Immature natural killer cell (primary cell): Measurements from ENCODE around the gene UNC5C. TPM values are rescaled to one million over a fixed set of nuclear protein-coding genes. Genes with fewer than 3 reads are reported as not detected.
A peak's percentile ranks its signal among the peaks of the same experiment; 100 is the strongest.

Experiments used
- DNase-seq, 3 donors: peaks; one replicate each; pipeline ENCODE4 v3.0.0; 2022; ENCODE audit warnings: mixed read lengths in 1 of 3
- H3K27ac Mint-ChIP-seq, 6 donors: one replicate each; pipeline ENCODE4 v1.8.0; 2020; ENCODE audit warnings: mixed read lengths in 6 of 6, mild to moderate bottlenecking in 5 of 6, inconsistent platforms in 4 of 6, moderate library complexity in 3 of 6
- H3K27me3 Mint-ChIP-seq, 3 donors: one replicate each; pipeline ENCODE4 v1.8.0; 2020 to 2021; ENCODE audit warnings: low read depth in 3 of 3, mild to moderate bottlenecking in 3 of 3, mixed read lengths in 3 of 3, moderate library complexity in 3 of 3, inconsistent platforms in 1 of 3
- H3K36me3 Mint-ChIP-seq, 3 donors: one replicate each; pipeline ENCODE4 v1.8.0; 2020; ENCODE audit warnings: mixed read lengths in 3 of 3, inconsistent platforms in 2 of 3, mild to moderate bottlenecking in 2 of 3
- H3K4me1 Mint-ChIP-seq, 2 donors: one replicate each; pipeline ENCODE4 v1.8.0; 2020; ENCODE audit warnings: inconsistent platforms in 2 of 2, mild to moderate bottlenecking in 2 of 2, mixed read lengths in 2 of 2, moderate library complexity in 1 of 2
- H3K4me3 Mint-ChIP-seq, 5 donors: one replicate each; pipeline ENCODE4 v1.8.0; 2020; ENCODE audit warnings: mild to moderate bottlenecking in 5 of 5, mixed read lengths in 5 of 5, inconsistent platforms in 3 of 5, moderate library complexity in 3 of 5
- H3K9me3 Mint-ChIP-seq, 6 donors: one replicate each; pipeline ENCODE4 v1.8.0; 2020; ENCODE audit warnings: mild to moderate bottlenecking in 6 of 6, mixed read lengths in 6 of 6, inconsistent platforms in 4 of 6, moderate library complexity in 3 of 6
- polyA plus RNA-seq, 3 donors: library from polyadenylated mRNA; unstranded; fragments of 300-500 nt; fragmentation: Illumina TruSeq; gene quantifications; one replicate each; pipeline ENCODE4 v1.2.3, GENCODE V29; 2021

The UNC5C gene
- polyA plus RNA-seq, 3 donors from 2014 or later, result not detected

DNA sequence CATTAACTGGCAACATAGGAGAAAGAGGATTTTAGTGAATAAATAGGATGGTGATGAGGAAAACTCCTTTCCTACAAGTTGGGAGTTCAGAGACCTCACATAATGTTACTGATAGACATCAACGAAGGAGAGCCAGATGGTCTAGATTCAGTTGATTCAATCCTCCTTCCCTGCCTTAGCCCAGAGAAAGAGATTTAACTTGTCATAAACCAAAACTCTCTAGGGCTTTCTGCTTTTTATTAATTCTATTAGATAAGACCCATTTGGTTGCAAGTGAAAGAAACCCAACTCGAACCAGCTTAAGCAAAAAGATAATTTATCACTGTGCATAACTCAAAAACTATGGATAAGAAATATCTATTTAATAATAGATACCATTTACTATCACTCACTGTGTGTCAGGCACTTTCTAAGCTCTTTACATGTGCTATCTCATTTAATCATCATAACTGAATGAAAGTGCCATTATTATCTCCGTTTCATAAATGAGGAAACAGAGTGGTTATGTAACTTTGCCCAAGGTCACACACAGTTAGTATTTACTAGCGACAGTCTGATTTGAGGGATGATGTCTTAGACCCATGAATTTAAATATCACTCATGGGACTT lies 4.3 kb upstream of the UNC5C start:
- H3K36me3 Mint-ChIP-seq, result no peaks in the 10 kb centered on the region
- H3K4me1 Mint-ChIP-seq, result peaks cover 6 to 20% of the 10 kb centered on the region in 2 donors
- H3K27ac Mint-ChIP-seq, result no peak overlapping the region
- peaks cover 3 to 9% (median 4%) of the 10 kb centered on the region in 3 donors for H3K27me3 Mint-ChIP-seq
- H3K4me3 Mint-ChIP-seq, result no peak overlapping the region
- peaks cover 0 to 8% (median 2%) of the 10 kb centered on the region in 6 donors for H3K9me3 Mint-ChIP-seq
- DNase-seq, result no peak

DNA sequence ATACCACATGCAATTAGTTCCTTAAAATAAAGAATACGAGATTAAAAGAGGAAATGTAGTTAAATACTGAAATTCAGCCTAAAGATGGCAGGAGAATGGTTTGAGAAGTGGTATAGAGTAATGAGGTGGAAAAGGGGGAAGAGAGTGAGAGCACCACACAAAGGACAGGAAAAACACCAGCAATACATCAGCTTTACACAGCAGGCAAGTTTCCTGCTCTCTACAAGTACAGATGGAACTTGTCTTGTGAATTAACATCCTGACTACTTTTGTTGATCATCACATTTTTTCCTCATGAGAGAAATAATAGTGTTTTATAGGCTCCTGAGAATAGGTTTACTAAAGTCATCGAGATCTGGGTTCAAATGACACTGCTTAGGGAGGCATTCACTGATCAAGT lies 2.9 kb upstream of the UNC5C start:
- Mint-ChIP-seq H3K27me3 (peaks cover 3 to 9% (median 5%) of the 10 kb centered on the region in 3 donors), H3K36me3 (no peaks in the 10 kb centered on the region), H3K9me3 (peaks cover 0 to 8% (median 2%) of the 10 kb centered on the region in 6 donors), H3K4me3 (no peak overlapping the region), H3K4me1 (peaks cover 9 to 24% of the 10 kb centered on the region in 2 donors), H3K27ac (no peak overlapping the region)
- no peak for DNase-seq

DNA sequence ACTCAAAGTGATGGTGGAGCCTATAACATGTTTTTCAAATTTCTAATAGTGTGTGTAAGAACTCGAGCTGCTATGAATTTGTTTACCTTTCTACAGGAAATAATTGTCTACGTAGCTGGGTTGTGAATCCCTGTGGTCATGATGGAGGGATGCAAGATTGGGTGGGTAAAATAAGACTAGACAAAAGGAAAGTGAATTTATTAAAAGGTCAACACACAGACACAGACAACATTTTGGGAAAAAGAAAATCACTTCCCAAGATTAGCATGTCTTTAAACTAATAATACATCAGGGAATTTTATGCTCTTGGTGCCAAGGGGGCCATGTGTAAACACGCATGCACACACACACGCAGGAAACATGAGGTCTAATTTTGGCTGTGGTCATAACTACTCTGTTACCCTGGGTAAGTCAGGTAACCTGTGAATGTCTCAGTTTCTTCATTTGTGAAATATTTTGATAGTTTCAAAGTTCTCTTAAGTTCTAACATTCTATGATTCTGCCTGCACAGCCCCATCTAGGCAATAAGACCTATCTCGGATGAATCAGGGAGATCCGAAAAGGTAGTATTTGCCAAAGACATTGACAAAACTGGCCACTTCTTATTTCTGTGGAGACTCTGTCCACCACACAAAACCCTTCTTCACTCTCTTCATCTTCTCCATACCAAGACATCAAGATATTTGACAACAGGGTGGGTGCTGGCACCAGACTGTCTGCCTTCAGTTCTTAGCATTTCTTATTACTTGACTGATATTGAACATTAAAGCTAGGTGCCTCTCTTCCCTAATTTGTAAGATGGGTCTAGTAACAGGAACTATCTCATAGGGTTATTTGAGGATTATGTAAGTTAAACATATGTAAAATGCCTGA lies 1.6 kb upstream of the UNC5C start:
- Mint-ChIP-seq H3K27me3 (peaks cover 3 to 11% (median 5%) of the 10 kb centered on the region in 3 donors), H3K27ac (peak overlapping the region in 1 of 6 donors; percentile 18), H3K9me3 (peaks cover 0 to 8% (median 2%) of the 10 kb centered on the region in 6 donors)

DNA sequence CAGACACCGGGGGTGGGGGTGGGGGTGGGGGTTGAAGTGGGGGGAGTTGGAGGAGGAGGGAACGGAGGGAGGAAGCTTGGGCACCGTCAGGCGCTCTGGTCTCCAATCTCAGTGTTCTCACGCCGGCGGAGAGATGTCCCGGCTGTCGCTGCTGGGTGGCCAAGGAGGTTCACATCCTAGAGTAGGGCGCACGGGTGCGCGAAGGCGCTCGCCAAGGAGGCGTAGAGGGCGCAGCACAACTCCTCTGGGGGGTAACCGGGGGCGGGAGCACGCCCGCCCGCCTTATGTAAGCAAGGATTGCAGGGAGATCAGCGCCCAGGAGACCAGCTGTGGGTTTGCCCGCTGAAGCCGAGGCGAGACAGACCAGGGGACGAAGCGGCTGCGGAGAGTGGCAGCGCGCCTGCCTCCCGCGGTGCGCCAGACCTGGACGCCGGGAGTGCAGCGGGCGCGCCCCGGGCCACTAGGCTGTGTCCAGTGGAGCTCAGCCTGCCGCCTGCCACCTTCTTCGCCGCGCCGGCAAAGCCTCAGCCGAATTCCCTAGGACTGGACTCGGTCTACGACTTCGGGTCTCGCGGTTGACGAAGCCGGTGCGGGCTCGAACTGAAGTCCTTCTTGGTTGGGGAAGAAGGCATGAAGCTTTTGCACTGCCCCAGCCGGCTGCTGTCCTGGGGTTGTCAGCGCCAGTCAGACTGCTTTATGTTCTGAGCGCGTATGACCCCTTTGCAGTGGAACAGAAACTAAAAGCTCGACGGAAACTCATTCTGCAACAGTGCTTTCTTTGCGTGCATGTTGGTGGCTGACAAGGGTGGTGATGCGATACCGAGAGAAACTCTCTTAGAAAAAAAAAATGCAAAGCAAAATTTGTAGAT lies 707 bp upstream of the UNC5C start:
- H3K4me1 Mint-ChIP-seq, result peaks cover 9 to 24% of the 10 kb centered on the region in 2 donors
- peaks cover 0 to 6% (median 2%) of the 10 kb centered on the region in 6 donors for H3K9me3 Mint-ChIP-seq
- no peaks in the 10 kb centered on the region for H3K36me3 Mint-ChIP-seq
- H3K27me3 Mint-ChIP-seq, result peaks cover 0 to 11% (median 5%) of the 10 kb centered on the region in 3 donors
- peak overlapping the region in 1 of 6 donors; percentile 18 for H3K27ac Mint-ChIP-seq
- peak overlapping the region; percentile 73 to 83 (median 79) for H3K4me3 Mint-ChIP-seq
- DNase-seq, result peak; percentile 9 to 33 (median 25)

More for the DNA sequence above, 1.6 kb upstream of the UNC5C start:
- Mint-ChIP-seq H3K36me3 (no peaks in the 10 kb centered on the region), H3K4me3 (peak overlapping the region; percentile 66 to 83 (median 76)), H3K4me1 (peaks cover 9 to 24% of the 10 kb centered on the region in 2 donors)
- no peak for DNase-seq

DNA sequence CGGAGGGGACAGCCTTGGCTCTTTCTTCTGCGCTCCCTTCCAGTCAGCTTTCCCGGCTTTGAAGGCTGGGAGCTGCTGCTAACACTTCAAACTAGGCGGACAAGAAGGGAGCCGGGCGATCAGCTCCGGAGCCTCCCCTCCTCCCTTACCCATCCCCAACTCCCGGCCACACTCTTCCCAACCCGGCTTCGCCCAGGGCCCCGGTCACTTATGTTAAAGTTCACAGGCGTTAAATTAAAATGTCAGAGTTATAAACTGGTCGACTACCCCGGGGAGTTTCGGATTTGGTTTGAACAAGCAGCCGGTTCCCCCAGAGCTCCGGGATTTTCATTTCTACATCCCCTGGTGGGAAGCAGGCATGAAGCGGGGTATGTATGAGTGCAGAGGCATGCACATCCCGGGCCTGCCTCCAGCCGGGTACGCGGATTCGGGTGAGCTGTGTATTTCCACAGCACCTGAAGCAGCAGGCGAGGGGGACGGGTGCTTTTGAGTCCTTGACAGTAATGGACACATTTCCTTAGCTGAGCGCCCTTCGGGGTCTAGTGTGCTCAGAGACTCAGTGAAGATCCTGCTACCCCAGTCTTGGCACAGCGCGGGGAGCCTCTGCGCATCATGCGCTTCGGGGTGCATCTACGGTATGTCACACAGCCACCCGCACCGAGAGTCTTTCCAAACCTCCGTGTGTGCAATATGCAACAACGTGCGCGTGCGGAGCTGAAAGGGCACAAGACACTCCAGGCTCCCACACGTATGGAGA lies 880 bp downstream of the UNC5C start:
- peaks cover 9 to 24% of the 10 kb centered on the region in 2 donors for H3K4me1 Mint-ChIP-seq
- peaks cover 0 to 6% (median 2%) of the 10 kb centered on the region in 6 donors for H3K9me3 Mint-ChIP-seq
- no peaks in the 10 kb centered on the region for H3K36me3 Mint-ChIP-seq
- DNase-seq, result no peak
- H3K4me3 Mint-ChIP-seq, result peak overlapping the region; percentile 50 to 83 (median 69)
- H3K27me3 Mint-ChIP-seq, result peaks cover 0 to 11% (median 5%) of the 10 kb centered on the region in 3 donors
- no peak overlapping the region for H3K27ac Mint-ChIP-seq

DNA sequence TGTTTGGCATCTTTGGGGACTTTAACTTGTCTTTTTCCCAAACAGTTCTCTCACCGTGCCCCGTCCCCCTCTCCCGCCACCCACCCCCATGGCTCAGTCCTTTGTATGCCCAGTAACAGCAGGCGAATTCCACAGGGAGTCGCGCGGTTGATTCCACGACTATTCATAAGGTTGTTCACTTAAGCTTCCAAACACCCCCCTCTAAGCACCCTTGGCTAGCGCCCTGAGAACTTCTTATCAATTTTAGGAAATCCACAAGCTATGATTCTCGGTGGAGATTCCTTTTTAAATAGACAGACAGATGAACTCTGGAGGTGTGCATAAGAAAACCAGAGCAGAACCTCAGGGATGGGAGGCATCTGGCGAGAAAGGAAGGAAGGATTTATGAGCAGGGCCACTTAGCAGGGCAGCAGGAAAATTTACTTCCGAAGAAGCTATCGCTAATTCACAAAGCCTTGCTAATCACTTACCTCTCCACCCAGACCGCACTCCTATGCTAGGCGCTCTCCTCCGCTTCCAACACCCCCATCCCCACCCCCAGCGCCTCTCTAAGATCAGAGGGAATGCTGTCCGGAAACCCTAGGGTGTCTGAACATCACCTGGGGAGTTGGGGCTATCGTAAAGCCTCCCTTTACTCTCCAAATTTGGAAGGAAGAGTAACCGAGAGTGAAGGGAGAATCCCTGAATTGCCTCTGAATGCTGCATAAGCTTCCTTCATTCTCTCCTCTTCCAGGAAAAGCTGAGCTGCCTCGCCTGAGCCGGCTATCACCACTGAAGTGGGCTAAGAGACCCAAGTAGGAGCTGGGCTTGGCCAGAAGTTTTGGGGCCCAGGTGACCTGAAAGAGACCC lies 1.7 kb downstream of the UNC5C start:
- Mint-ChIP-seq H3K4me3 (peak overlapping the region in 1 of 5 donors; percentile 83), H3K4me1 (peaks cover 9 to 24% of the 10 kb centered on the region in 2 donors), H3K27ac (no peak overlapping the region), H3K27me3 (peaks cover 0 to 11% (median 5%) of the 10 kb centered on the region in 3 donors), H3K9me3 (peaks cover 0 to 6% (median 2%) of the 10 kb centered on the region in 6 donors), H3K36me3 (no peaks in the 10 kb centered on the region)
- no peak for DNase-seq

DNA sequence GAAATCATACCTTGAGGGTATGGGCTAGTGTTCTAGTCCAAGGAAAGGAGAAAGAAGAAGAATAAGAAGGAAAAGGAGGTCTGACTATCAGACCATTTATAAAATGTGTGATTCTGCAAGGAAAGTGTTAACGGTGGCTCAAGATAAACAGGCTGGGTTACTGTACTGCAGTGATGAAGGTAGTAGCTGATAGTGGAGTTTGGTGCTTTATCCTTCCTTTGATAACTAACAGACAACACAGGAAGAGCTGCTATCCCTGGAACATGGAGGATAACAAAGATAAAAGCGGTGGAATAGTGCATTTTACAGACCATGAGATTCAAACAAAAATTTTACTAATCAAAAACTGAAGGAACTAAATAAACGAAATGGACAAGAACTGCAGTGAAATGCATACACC lies 2.6 kb downstream of the UNC5C start:
- no peak overlapping the region for H3K27ac Mint-ChIP-seq
- H3K36me3 Mint-ChIP-seq, result no peaks in the 10 kb centered on the region
- H3K9me3 Mint-ChIP-seq, result peaks cover 0 to 6% (median under 1%) of the 10 kb centered on the region in 6 donors
- no peak for DNase-seq
- H3K27me3 Mint-ChIP-seq, result peaks cover 0 to 11% (median 5%) of the 10 kb centered on the region in 3 donors
- H3K4me1 Mint-ChIP-seq, result peaks cover 9 to 24% of the 10 kb centered on the region in 2 donors
- no peak overlapping the region for H3K4me3 Mint-ChIP-seq

DNA sequence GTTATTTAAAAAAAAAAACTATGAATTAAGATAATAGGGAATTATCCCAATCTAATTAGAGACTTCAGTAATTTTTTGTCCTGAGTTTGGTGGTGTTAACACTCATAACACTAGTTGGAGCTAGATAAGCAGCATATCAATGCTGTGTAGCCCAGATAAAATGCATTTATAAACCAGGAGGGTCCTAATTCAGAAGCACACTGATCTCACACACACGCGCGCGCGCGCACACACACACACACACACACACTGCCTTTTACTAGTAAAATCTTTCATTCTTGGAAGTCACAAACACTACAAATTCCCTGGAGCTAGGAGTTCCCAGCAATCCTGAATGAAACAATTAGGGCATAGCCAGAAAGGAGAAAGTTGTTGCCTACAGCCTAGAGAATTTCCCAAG lies 3.2 kb downstream of the UNC5C start:
- peaks cover 9 to 20% of the 10 kb centered on the region in 2 donors for H3K4me1 Mint-ChIP-seq
- DNase-seq, result no peak
- no peaks in the 10 kb centered on the region for H3K36me3 Mint-ChIP-seq
- H3K9me3 Mint-ChIP-seq, result peaks cover 0 to 5% (median under 1%) of the 10 kb centered on the region in 6 donors
- H3K4me3 Mint-ChIP-seq, result no peak overlapping the region
- no peak overlapping the region for H3K27ac Mint-ChIP-seq
- peaks cover 0 to 10% (median 5%) of the 10 kb centered on the region in 3 donors for H3K27me3 Mint-ChIP-seq

DNA sequence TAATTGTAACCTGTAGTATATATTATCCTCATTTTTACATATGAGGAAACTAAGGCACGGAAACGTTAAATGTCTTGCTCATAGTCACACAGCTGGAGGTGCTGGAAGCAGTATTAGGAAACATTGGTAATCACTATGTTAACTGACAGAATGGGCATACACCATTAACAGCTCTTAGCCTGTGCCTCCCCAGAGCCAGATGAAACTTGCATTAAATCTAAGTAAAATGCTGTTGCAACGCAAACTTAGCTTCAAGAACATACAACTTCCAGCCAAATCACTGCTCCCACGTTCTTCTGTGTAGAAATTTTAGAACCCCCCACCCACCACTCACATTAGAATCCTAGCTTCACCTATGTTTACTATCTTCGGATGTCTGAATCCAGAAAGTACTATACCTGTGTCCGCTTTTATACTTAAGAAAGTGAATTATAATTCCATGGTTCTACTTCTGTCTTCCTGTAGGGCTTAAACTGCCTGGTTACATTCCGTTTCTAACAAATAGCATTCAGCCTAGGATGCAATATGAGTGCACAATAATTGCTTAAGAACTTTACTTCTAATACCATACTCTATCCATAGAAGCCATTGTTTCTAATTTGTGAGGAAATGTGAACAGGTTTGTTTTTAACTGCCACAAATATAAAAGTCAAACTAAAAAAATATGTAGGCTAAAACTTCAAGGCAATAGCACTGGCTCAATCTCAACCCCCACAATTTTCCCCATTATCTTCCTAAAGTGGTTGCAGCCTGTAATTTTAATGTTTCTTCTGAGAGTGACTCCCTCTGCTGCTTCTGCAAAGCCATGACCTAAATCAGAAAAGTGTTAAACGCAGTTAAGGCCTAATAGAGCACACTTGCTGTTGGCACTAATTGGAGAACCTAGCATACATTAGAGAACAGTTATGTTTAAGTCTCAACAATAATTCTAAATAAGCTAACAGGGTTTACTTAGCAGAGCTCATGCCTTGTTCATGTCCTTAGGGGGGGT lies 4.4 kb downstream of the UNC5C start:
- H3K4me3 Mint-ChIP-seq, result no peak overlapping the region
- no peak overlapping the region for H3K27ac Mint-ChIP-seq
- H3K36me3 Mint-ChIP-seq, result no peaks in the 10 kb centered on the region
- no peak for DNase-seq
- H3K4me1 Mint-ChIP-seq, result peaks cover 3 to 10% of the 10 kb centered on the region in 2 donors
- peaks cover 0 to 5% (median 0%) of the 10 kb centered on the region in 6 donors for H3K9me3 Mint-ChIP-seq
- H3K27me3 Mint-ChIP-seq, result peaks cover 0 to 5% (median 2%) of the 10 kb centered on the region in 3 donors

DNA sequence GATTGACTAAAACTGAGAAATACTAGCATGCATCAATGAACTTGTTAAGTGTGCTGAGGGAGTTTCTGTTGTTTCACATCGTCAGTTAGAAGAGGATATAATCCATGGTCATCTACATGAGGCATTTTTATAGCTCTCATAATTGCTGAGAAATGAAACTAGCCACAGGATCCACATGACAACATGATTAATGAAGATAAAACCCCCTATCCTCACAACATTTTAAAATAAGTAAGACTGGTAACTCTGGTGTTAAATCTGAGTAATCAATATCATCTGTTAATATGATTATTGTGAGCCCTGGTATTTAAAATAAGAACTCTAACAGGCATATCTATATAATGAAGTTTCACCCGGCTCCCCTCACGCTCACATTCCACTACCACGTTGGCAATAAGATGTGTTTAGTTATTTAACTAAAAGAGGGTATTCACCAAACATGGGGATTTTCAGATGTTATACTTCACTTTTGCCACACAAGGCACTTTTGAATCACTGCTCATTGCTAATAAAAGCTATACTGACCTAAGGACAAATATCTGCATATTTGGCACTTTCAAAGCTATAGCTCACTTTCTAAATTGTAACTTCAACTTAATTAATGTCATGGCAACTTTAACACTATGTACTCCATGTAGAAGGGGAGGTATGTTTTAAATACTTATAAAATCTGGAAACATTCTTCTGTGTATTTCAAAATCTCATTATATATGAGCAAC lies 6.7 kb downstream of the UNC5C start:
- Mint-ChIP-seq H3K36me3 (no peaks in the 10 kb centered on the region), H3K4me1 (no peaks in the 10 kb centered on the region), H3K9me3 (no peaks in the 10 kb centered on the region), H3K27ac (no peak overlapping the region), H3K4me3 (no peak overlapping the region), H3K27me3 (peaks cover 0 to 4% (median 2%) of the 10 kb centered on the region in 3 donors)
- no peak for DNase-seq

DNA sequence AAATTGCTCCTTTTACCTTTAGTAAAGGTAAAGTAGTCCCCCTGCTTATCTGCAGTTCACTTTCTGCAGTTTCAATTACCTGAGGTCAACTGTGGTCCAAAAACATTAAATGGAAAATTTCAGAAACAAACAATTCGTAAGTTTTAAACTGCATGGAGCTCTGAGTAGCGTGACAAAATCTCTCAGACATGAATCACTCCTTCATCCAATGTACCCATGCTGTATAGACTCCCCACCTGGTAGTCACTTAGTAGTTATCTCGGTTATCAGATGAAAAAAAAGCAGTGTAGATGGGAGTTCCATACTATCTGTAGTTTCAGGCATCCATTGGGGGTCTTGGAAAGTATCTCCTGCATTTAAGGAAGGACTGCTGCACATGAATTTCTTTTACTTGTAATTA lies 7.7 kb downstream of the UNC5C start:
- Mint-ChIP-seq H3K27me3 (peaks cover 0 to 2% (median 2%) of the 10 kb centered on the region in 3 donors), H3K9me3 (no peaks in the 10 kb centered on the region), H3K36me3 (no peaks in the 10 kb centered on the region), H3K27ac (no peak overlapping the region), H3K4me3 (no peak overlapping the region), H3K4me1 (no peaks in the 10 kb centered on the region)
- DNase-seq, result no peak
